ENCODE measurements around the gene MGMT.

Gene MGMT

DNA sequence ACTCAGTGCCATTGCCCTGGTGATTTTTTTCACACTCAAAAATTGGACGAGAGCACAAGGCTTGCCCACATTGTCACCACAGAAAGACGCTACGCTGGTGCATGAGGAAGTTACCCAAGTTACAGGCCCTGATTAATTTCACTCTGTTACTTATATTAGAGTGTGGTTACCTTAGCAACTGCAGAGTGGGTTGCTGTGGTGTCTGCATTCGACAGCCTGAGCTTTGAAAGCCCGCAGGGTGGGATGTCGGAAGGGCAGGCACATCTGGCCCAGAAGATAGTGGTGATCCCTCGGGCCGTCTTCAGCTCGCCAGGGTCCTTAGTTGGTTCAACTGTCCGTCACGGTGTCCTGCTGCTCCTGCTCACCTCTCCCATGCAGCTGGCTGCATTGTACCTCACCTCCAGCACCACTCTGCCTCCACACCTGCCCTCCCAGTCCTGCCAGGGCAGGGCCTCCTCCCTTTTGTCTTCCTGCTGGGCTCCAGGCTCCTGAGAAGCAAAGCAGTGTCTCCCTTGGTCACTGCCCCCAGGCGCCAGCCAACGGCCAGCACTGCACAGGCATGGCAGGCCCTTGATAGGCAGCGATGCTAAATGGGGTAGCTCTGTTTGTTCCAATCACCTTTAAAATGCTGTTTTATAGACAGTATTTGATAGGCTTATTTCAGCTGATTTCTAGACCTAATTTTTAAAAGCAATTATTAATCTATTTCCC is 329.8 kb downstream of the MGMT start:
- no peak for DNase-seq (ENCODE audit: low read depth in 2 of 2)

DNA sequence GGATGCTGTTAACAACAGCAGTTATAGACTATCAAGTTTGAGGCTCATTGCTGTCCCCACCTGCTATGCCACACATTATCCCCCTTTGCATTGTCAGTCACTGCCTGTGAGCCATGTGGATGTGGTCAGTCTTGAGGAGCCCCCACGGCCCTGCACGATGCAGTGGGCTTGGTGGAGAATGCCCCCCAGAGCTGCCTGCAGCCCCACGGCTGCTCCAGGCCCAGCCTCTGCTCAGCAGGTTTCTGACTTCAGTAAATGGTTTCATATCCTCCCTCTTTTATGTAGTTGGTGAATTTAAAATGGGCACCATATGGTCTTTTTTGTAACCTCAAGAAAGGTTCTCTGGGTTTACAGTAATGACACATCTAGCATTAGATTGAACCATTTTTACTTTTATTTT is 332.9 kb downstream of the MGMT start:
- DNase-seq (ENCODE audit: low read depth in 2 of 2): no peak

DNA sequence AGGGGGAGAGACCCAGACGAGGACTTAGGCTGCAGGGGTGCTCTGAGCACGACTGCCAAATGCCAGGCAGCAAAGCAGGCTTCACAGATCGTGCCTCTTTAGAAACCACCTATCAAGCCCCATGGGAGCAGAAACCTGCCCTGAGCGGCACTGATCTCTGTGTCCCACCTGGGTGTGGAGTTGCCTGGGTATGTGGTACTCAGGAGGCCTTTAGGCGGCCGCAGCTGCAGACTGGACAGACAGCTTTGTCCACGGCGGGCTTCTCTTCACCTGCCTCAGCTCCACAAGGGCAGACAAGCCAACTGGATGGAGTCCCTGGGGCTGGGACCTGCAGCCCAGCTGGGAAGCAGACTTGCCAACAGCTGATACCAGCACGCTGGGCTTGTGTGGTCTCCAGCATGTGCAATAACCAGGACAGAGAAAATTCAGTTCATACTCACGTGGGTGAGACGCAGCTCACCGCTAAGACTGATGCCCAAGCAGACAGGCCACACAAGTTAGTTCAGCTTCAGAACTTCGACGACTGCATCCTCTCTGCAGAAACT is 333.8 kb downstream of the MGMT start:
- DNase-seq (ENCODE audit: low read depth in 2 of 2): no peak

DNA sequence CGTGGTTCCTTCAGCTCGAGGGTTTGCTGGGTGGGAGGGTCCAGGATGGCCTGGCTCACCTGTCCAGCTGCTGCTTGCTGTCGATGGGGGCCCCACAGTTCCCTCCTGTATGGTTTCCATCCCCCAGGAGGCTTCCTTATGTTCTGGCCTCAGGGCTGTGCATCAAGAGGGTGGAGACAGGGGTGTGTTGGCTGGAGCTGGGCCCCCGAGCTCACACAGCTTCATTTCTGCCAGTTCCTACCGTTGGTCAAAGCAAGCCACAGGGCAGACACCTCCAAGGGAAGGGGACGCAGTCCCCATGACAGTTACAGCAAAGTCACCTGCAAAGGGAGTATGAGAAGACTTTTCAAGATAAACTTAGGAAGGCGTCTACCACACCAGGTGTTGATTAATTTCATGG is 340.2 kb downstream of the MGMT start:
- no peak for DNase-seq (ENCODE audit: low read depth in 2 of 2)

DNA sequence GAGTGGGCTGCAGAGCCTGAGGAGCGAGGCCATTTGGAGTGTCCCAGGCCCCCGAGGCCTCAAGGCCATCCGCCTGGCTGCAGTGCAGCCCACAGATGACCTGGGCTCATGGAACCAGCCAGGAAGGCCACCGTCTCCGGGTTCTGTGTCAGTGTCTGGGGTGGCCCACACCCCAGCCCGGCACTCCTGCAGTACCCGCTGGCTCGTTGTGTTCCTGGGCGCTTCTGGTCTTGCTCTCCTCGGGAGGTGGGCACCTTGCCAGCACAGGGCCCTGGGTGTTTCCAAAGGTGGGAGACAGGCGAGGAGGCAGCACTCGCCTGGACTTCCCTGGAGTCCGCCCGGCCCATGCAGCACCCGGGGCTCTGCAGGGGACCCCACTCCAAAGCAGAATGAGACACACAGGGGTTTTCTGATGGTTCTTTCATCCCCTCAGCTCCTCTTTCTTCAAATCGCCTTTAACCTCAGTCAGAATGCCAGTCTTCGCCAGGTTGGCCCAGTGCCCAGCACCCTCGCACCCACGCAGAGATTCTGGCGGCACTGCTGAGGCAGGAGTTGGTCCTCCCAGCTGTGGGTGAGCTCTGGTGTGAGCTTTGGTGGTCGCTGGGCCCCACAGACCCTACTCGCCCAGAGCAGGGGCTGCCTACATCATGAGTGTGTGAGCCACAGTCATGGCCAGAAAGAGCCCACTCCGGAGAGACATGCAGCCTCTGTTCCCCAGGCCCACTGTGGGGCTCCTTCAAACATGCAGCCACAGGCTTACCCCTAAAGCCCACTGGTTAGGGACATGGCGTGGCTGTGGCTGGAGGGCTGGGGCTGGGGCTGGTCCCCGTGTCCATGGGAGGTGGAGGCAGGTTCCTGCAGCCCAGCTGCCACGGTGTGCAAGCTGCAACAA is 341.3 kb downstream of the MGMT start:
- no peak for DNase-seq (ENCODE audit: low read depth in 2 of 2)

DNA sequence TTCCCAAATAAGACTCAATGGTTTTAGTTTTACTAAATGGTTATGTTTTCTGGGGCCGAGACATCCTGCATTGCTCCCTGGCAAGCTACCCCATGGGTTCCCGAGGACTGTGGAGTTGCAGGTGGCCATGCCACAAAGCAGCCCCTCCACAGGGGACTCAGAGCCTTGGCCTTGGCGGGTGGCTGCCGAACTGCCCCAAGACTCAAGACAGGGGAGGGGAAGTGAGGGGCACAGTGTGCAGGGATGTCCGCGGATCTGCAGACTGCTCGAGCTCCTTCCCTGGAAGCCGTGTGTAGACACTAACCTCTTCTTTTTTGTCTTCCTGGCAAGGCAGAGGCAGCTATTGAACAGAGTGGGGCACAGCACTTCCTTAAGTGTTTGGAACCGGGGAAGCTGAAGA is 342.4 kb downstream of the MGMT start:
- DNase-seq (ENCODE audit: low read depth in 2 of 2): no peak

DNA sequence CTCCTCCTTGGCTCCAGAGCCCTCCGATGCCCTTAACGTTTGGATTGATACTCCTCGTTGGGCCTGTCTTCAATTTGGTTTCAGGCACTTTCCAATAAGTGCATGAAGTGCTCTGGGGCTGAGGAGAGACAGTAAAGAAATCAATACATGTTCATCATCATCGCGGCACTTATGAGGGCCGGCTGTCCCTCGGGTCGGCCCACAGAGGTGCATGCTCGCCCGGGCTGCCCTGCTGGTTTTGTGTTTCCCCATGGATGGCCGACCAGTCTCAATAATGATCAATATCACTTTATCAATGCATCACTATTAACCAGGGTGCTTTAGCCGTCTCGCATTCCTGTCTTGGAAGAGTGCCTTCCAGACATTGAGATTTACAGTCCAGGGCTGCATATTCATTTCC is 342.8 kb downstream of the MGMT start:
- no peak for DNase-seq (ENCODE audit: low read depth in 2 of 2)

DNA sequence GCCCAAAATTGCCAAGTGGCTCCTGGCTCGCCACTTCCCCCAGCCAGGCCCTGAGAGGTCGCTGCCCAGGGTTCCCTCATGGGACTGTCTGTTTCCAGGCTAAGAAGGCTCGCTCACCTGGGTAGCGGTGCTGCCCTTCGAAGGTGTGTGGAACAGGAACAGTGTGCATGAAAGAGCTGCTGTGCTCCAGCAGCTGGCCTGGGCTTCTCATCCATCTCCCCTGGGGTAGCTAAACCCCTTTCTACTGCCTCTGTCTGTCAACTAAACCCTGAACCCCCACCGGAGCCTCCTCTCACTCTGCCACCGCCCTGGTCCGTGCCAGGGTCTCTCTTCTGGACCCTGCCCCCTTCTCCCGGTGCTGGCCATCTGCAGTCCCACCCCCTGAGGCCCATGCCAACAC is 344.2 kb downstream of the MGMT start:
- DNase-seq (ENCODE audit: low read depth in 2 of 2): no peak

DNA sequence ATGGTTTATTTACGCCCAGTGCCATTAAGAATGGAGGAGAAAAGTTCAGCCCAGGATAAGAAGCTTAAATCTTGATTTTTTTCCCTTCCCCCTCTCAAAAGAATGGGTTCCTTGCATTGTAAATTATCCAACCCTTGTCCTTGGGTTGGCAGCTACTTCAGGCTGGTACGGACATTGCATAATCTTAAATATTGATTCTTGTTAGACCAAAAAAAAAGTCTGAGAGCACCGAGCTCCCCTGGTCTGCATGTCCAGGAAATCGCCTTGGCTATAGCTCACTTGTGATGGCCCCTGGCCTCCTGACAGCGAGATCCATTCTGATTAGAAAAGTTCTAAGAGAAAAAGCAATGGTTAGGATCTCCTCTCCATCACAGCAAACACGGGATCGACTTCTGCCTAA is 345.4 kb downstream of the MGMT start:
- no peak for DNase-seq (ENCODE audit: low read depth in 2 of 2)

DNA sequence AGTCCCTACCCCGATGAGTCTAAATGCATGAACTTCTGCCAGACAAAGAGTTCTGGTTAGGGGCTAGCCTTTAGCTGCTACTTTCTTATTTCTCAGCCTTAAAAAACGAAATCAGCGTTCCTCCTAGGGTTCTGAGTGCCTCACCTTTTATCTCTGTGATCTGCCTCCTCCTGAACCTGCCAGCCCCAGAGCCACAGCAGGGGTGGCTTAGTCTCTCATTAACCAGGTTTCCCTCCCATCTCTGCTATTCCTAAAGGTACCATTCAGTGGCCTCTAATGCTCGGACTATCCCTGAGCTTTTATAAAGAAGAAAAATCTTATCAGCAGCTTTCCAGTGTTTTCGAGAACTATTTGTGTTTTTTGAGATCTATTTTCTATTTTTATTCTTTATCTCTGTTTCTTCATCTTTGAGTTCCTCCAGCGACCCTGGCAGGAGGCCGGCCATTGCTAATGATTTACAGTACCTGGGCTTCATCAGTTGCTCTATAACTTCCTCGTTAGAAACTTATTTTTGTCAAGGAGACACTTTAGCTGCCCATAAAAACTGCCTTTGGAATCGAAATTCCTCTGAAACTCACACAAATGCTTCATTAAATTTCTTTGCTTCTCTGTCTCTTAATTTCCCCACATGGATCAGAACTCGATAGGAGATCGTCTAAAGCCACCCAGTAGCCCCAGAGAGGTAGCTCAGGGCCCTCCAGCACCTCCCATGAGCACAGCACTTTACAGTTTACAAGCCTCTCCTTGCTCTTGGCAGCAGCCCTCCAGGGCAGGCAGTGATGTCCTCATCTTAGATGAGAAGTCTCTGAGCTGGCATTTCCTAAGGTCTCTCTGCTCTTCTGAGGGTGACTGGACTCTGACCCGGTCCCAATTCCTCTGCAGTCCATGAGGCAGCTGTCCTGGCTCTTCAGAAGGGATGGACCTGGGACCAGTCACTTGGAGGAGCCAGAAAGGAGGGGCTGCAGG is 347.9 kb downstream of the MGMT start:
- DNase-seq (ENCODE audit: low read depth in 2 of 2): no peak

DNA sequence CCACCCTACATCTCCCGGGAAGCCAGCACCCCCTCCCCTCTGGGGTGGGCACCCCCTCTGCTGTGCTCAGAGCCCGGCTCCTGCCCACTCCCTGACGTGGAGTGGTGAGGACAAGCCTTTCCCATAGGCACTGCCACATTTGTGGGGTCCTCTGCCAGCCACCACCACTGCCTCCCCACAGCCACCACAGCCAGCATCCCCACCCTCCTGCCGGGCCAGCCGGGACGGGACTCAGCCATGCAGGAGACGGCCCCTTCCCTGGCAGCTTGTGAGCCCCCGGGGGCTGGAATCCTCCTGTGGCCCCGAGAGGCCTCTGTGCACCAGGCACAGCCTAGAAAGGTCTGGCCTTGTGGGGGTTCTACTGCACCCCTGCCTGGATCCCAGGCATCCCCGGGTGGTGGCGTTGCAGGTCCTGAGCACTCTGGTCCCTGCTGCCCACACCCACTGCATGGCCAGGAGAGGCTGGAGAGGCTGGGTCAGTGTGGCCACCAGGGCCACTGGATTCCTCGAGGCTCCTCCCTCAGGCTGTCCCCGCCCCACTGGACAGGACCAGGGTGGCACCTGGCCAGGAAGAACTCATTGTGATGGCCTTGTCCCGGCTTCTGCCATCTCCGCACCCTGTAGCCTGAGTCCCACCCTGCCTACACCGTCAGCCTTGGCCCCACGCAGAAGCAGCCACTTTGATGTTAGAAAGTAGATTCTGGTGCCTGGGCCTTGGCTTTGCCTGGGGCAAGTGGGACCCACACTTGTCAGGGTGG is 349.0 kb downstream of the MGMT start:
- no peak for DNase-seq (ENCODE audit: low read depth in 2 of 2)

DNA sequence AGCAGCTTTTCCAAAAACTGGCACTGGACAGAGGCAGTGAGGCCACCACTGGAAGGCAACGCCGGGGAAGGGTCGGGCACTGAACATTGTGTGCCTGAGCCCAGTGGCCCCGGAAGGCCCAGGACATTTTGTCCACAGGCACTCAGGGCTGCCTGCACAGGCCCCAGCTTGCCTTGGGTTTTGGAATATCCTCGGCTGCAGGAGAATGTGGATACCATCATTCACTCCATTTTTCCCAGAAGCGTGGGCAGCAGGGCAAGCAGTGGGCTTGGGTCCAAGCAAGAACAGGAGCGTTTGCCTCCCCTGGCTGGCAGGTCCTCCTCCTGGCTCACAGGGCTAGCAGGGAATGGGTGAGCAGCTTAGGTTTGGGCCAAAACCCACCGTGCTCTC is 349.6 kb downstream of the MGMT start:
- DNase-seq (ENCODE audit: low read depth in 2 of 2): no peak

All from stimulated activated CD8-positive, alpha-beta memory T cell treated with anti-CD3 and anti-CD28 coated beads, Interleukin-15, amount 100 ng/mL, for 4 hours (primary cell).